Measurements from ENCODE around the gene MCC.

- TF ChIP-seq POLR2A (IDR thresholded peaks at IDR 0.05) (no peak), CTCF (IDR thresholded peaks at IDR 0.05) (no peak)
Measured at GRCh38 chr5:113263545-113263944, 224.7 kb downstream of the MCC start.
